HL-60 (cell line): ENCODE measurements around the gene PTHLH.

Source experiments
- DNase-seq, 2 experiments: peaks; one replicate each; pipeline ENCODE4 v3.0.0-alpha.2; 2010 to 2020; ENCODE audit warnings: low read depth in 1 of 2, low spot score in 1 of 2
- H3K27ac ChIP-seq: fragments of 250-450 bp; sonication (Bioruptor Pico); replicated peaks from 2 replicates; pipeline ENCODE4 v1.5.1; 2020; ENCODE audit warnings: mild to moderate bottlenecking, moderate library complexity
- H3K27me3 ChIP-seq: fragments of 250-450 bp; sonication (Bioruptor Pico); 2 replicates; pipeline ENCODE4 v1.5.1; 2021; ENCODE audit warnings: mild to moderate bottlenecking, moderate library complexity; ENCODE audit not compliant: insufficient read depth, poor library complexity, severe bottlenecking
- H3K4me3 ChIP-seq: replicated peaks from 2 replicates; pipeline ENCODE4 v1.5.1; 2011; ENCODE audit warnings: mild to moderate bottlenecking, control low read depth, low read length; ENCODE audit not compliant: insufficient read depth
- GABPA ChIP-seq: IDR thresholded peaks from 2 replicates; pipeline ENCODE4 v1.6.1; 2012; ENCODE audit warnings: low read depth
- POLR2AphosphoS5 ChIP-seq: IDR thresholded peaks from 2 replicates; pipeline ENCODE4 v1.6.1; 2012; ENCODE audit warnings: low read depth
- SPI1 ChIP-seq: IDR thresholded peaks from 2 replicates; pipeline ENCODE4 v1.6.1; 2012; ENCODE audit warnings: low read depth, mild to moderate bottlenecking, borderline replicate concordance
- long read RNA-seq: library from polyadenylated mRNA; unstranded; transcript quantifications from one replicate; pipeline ENCODE4 v2.0.0, GENCODE V29; 2020
- TF ChIP-seq, protein P1 (sequence below): IDR thresholded peaks from 2 replicates; pipeline ENCODE4 v1.6.1; 2012; ENCODE audit warnings: low read depth; ENCODE audit not compliant: insufficient replicate concordance
- TF ChIP-seq, protein P2 (sequence below): IDR thresholded peaks from one replicate; pipeline ENCODE4 v1.5.1; 2011; ENCODE audit warnings: low read length, control low read depth, inconsistent platforms; ENCODE audit not compliant: insufficient read depth

PTHLH gene
- long read RNA-seq, partial matches to known transcripts = 0 of 4 reads
- long read RNA-seq, other reads (novel, unspliced or antisense) = 4 of 4 reads

GRCh38 chr12:27972721-27973120 lies at the start of gene PTHLH:
TSS of gene PTHLH (minus strand) at chr12:27972733. CDS start at chr12:27969494, 3,239 bp downstream.
- Histone ChIP-seq H3K27me3 (peaks cover 79% of the 10 kb centered on the region), H3K27ac (no peak within 1 kb of the TSS), H3K4me3 (no peak within 1 kb of the TSS)
- DNase-seq = no peak
- TF ChIP-seq SPI1 = no peak
- TF ChIP-seq GABPA = no peak
- TF ChIP-seq, protein P1, sequence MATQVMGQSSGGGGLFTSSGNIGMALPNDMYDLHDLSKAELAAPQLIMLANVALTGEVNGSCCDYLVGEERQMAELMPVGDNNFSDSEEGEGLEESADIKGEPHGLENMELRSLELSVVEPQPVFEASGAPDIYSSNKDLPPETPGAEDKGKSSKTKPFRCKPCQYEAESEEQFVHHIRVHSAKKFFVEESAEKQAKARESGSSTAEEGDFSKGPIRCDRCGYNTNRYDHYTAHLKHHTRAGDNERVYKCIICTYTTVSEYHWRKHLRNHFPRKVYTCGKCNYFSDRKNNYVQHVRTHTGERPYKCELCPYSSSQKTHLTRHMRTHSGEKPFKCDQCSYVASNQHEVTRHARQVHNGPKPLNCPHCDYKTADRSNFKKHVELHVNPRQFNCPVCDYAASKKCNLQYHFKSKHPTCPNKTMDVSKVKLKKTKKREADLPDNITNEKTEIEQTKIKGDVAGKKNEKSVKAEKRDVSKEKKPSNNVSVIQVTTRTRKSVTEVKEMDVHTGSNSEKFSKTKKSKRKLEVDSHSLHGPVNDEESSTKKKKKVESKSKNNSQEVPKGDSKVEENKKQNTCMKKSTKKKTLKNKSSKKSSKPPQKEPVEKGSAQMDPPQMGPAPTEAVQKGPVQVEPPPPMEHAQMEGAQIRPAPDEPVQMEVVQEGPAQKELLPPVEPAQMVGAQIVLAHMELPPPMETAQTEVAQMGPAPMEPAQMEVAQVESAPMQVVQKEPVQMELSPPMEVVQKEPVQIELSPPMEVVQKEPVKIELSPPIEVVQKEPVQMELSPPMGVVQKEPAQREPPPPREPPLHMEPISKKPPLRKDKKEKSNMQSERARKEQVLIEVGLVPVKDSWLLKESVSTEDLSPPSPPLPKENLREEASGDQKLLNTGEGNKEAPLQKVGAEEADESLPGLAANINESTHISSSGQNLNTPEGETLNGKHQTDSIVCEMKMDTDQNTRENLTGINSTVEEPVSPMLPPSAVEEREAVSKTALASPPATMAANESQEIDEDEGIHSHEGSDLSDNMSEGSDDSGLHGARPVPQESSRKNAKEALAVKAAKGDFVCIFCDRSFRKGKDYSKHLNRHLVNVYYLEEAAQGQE = no peak
- TF ChIP-seq, protein P2, sequence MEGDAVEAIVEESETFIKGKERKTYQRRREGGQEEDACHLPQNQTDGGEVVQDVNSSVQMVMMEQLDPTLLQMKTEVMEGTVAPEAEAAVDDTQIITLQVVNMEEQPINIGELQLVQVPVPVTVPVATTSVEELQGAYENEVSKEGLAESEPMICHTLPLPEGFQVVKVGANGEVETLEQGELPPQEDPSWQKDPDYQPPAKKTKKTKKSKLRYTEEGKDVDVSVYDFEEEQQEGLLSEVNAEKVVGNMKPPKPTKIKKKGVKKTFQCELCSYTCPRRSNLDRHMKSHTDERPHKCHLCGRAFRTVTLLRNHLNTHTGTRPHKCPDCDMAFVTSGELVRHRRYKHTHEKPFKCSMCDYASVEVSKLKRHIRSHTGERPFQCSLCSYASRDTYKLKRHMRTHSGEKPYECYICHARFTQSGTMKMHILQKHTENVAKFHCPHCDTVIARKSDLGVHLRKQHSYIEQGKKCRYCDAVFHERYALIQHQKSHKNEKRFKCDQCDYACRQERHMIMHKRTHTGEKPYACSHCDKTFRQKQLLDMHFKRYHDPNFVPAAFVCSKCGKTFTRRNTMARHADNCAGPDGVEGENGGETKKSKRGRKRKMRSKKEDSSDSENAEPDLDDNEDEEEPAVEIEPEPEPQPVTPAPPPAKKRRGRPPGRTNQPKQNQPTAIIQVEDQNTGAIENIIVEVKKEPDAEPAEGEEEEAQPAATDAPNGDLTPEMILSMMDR = no peak
- TF ChIP-seq POLR2AphosphoS5 = no peak

- H3K4me3 ChIP-seq = no peak overlapping the region
- TF ChIP-seq, protein P2 = no peak
- TF ChIP-seq SPI1 (no peak), GABPA (no peak), POLR2AphosphoS5 (no peak)
- TF ChIP-seq, protein P1 = no peak
- H3K27me3 ChIP-seq = no peaks in the 10 kb centered on the region
- H3K27ac ChIP-seq = no peak overlapping the region
- no peak for DNase-seq
Observed at GRCh38 chr12:28021704-28022103, 49.2 kb upstream of the PTHLH start.

DNA sequence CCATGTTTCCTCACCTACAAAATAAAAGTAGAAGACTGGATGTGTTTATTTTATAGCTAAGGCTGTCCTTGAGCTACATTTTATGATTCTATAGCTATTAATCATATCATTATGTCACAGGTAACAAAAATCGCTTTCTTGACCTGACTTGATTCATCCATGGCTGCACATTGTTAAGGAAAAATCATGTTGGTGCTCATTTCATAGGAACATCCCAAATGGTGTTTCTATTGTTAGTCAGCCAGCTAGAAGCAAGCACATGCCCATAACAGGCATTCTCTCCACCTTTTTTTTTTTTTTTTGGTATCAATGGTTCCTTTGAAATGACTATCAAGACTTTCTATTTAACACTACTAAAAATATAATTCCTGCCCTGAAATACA lies 45.3 kb upstream of the PTHLH start:
- Histone ChIP-seq H3K27me3 (no peaks in the 10 kb centered on the region), H3K27ac (no peak overlapping the region), H3K4me3 (no peak overlapping the region)
- TF ChIP-seq, protein P1 = no peak
- TF ChIP-seq POLR2AphosphoS5 (no peak), SPI1 (no peak), GABPA (no peak)
- TF ChIP-seq, protein P2 = no peak
- no peak for DNase-seq
